DMS53 (cell line): ENCODE data around the gene NLRP3.
"Not testable (repeated sequence)": the region's sequence is repeated elsewhere in the genome, so short reads cannot be mapped to it uniquely, and the experiment has no call there.

Experiments
- DNase-seq: peaks from one replicate; lab custom pipeline; 2025; lab: John Stamatoyannopoulos, UW

NLRP3 gene

DNA sequence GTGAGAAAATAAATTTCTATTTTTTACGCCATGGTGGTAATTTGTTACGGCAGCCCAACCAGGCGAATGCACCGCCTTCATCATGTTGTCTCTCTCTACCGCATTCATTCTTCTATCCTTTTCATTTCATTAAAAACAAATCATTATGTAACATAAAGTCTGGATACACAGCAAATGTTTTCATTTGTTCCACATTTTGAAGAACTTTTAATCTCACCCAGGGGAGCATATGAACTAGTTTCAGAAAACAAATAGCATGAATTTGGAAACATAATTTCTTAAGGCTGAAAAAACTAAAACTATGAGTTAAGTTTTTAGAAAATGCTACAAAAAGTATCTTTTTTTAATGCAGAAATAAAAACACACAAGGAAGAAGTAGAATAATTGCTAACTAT is 53.2 kb downstream of the NLRP3 start:
- no peak for DNase-seq

DNA sequence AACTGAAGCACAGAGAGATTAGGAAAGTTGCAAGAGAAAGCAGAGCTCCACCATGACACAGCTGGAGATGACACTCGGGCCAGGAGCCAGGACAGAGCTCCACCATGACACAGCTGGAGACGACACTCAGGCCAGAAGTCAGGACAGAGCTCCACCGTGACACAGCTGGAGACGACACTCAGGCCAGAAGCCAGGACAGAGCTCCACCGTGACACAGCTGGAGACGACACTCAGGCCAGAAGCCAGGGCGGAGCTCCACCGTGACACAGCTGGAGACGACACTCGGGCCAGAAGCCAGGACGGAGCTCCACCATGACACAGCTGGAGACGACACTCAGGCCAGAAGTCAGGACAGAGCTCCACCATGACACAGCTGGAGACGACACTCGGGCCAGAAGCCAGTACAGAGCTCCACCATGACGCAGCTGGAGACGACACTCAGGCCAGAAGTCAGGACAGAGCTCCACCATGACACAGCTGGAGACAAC is 55.0 kb downstream of the NLRP3 start:
- DNase-seq: not testable (repeated sequence)

DNA sequence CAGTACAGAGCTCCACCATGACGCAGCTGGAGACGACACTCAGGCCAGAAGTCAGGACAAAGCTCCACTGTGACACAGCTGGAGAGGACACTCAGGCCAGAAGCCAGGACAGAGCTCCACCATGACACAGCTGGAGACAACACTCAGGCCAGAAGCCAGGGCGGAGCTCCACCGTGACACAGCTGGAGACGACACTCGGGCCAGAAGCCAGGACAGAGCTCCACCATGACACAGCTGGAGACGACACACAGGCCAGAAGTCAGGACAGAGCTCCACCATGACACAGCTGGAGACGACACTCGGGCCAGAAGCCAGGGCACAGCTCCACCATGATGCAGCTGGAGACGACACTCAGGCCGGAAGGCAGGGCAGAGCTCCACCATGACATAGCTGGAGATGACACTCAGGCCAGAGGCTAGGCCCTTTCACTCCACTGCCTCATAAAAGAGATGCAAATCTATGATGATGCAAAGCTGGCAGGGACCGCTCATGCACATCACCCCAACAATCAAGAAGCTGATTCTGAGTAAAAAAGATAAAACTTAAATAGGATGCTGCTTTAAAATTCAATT is 55.6 kb downstream of the NLRP3 start:
- no peak for DNase-seq

DNA sequence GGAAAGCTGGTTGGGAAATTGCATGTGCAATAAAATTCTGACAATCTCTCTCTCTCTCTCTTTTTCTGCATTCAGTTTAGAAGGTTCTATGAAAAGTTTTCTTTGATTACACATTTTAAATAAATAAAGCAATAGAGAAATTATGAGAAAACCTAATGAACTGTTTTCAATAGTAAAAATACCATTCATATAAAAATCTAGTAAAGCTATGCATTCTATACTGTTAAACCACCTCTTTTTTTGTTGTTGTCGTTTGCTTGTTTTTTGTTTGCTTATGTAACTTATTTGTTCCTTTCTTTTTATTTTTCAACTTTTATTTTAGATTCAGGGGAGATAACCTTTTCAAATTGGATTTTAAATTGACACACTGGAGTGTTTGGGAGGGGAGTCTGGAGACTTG is 56.1 kb downstream of the NLRP3 start:
- DNase-seq: no peak

DNA sequence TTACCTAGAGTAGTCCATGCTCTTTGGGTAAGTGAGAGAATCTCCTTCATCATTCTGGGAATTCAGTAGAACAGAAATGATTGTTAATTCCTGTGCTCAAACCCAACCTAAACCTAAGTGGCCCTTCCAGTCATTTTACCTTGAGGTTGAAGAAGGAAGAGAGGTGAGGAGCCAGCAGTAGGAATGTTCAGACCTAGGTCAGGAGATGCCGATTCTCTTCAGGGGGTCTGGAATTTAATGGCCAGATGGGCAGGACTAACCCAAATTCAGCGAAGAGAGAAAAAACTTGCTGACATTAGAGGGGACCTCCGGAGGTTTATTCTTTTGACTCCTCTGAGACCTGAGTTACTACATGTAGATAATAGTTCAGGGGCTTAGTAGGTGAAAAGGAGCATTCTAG is 58.4 kb downstream of the NLRP3 start:
- no peak for DNase-seq

DNA sequence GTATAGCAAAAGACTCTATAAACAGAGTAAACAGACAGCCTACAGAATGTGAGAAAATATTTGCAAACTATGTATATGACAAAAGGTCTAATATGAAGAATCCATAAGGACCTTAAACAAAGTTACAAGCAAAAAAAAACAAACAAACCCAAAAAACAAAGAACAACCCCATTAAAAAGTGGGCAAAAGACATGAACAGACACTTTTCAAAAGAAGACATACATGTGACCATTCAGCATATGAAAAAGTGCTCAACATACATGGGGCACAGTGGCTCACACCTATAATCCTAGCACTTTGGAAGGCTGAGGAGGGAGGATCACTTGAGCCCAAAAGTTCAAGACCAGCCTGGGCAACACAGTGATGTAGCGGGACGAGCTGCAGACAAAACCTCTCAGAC is 59.8 kb downstream of the NLRP3 start:
- DNase-seq: no peak

DNA sequence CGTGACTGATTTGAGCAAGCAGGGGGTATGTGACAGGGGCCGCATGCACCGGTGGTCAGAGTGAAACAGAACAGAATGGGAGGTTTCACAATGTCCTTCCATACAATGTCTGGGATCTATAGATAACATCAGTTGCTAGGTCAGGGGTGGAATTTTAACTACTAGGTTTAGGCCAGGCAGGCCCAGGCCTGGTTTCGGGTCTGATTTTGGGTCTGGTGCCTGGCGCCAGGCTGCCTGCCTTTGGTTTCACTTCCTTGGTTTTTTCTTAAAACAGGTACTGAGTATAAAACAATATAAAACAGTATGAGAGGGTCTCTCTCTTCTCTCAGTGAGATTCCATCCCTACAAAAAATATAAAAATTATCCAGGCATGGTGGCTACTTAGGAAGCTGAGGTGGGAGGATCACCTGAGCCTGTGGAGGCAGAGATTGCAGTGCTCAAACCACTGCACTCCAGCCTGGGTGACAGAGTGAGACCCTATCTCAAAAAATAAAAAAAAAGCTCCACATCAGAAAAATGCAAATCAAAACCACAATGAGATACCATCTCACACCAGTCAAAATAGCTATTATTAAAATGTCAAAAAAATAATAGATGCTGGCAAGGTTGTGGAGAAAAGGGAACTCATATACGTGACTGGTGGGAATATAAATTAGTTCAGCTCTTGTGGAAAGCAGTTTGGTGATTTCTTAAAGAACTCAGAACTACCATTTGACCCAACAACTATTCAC is 60.5 kb downstream of the NLRP3 start:
- DNase-seq: not testable (repeated sequence)

DNA sequence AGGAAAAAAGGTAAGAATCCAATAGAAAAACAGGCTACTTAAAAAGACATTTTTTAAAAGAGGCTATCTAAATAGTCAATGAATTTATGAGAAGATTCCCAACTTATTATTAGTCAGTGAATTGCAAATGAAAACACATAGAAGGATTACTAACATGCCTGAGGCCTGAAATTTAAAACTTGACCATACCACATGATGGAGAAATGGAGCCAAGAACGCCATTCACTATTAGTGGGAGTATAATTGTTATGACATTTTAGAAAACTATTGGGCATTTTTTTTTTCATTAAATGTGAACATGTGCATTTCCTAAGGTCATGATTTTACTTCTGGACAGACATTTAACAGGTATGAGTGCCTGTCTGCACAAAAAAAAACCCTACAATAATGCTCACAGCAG is 66.8 kb downstream of the NLRP3 start:
- no peak for DNase-seq

DNA sequence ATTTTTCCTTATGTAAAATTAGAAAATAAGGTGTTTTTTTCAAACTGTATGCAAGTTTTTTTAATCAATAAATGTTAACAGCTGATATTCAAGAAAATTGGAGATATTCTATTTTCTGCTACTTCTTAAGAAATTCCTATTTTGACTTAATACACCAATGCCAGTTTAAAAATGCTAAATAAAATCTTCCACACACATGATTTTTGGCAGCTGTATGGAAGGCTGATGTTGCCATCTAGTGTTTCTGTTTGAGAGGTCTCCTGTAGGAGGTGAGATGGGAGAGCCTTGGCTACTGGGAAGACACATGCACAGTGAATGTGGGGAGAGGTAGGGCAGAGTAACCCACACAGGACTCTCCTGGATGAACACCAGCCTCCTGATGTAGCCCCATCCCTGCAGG is 71.1 kb downstream of the NLRP3 start:
- DNase-seq: peak; percentile 76

DNA sequence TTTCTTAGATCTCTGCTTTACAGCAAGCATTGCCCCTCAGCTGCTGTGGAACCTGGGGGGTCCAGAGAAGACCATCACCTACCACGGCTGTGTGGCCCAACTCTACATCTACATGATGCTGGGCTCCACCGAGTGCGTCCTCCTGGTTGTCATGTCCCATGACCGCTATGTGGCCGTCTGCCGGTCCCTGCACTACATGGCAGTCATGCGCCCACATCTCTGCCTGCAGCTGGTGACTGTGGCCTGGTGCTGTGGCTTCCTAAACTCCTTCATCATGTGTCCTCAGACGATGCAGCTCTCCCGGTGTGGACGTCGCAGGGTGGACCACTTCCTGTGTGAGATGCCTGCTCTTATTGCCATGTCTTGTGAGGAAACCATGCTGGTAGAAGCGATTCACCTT is 75.4 kb downstream of the NLRP3 start:
- DNase-seq: peak; percentile 7

DNA sequence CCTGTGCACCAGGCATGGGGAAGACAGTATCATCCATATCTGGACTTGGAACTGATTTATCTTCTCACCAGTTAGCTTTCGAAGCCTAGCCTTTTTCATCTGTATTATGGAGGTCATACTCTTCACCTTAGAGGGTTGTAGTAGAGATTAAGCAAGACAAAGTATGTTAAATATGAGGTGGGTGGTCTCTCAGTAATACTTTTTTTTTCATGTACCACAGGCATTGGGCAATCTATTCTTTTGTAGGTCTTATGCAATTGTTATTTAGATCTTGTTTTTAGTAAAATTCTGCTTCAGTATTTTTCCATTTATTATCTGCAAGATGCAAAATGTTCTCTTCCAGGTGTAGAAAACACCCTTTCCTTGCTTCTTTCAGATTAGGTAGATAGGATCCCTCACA is 77.1 kb downstream of the NLRP3 start:
- DNase-seq: no peak

DNA sequence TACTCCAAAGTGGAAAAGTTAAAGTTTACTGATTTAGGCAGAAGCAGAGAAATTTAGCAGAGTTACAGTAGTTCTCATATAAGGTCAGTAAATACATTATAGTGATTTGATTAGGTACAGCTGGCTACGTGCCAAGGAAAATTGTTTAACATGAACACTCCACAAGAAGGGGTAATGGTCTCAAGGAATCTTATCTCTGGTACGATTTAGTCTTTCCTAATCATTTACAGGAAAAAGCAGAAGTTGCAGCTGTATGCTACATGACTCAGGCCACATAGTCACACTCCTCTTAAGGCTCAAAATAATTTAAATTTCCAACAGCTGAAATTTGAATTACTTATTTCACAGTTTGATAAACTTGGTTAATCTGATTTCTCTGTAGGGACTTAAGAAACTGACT is 78.8 kb downstream of the NLRP3 start:
- DNase-seq: no peak

DNA sequence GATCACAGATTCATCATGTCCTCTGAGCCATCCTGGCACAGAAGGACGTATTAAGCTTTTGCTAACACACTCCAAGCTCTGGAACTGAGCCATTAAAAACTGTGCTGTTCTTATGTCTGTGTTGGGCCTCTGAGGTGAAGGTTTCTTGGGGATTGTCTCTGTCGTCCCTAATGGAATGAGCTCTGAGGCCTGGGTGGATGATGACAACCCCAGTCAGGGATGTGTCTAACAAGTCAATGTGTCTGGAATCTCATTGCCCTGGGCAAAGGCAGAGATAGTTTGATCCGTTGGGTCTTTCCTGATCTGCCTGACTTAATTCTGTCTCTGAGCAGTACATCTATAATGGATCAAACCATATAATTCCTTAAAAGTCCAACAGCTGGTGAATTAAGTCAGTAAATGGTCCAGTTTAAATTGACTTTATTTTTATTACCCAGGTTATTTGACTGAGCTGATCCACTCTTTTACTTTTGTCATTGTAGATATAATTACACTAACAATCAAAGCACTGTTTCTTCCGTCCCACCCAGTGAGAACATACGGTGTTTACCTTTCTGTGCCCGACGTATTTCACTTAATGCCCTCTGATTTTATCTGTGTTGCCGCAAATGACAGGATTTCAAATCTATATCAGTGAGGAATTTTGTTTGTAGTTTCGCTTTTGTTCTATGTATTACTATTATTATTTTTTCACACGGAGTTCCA is 80.8 kb downstream of the NLRP3 start:
- DNase-seq: no peak
